GM12872 (cell line): ENCODE measurements around the gene DCP2.

Experiments
- CTCF ChIP-seq: IDR thresholded peaks from 3 replicates; pipeline ENCODE4 v1.5.1; 2011; ENCODE audit warnings: low read depth, mild to moderate bottlenecking, low read length, moderate library complexity; ENCODE audit not compliant: insufficient read depth

The DCP2 gene

DNA sequence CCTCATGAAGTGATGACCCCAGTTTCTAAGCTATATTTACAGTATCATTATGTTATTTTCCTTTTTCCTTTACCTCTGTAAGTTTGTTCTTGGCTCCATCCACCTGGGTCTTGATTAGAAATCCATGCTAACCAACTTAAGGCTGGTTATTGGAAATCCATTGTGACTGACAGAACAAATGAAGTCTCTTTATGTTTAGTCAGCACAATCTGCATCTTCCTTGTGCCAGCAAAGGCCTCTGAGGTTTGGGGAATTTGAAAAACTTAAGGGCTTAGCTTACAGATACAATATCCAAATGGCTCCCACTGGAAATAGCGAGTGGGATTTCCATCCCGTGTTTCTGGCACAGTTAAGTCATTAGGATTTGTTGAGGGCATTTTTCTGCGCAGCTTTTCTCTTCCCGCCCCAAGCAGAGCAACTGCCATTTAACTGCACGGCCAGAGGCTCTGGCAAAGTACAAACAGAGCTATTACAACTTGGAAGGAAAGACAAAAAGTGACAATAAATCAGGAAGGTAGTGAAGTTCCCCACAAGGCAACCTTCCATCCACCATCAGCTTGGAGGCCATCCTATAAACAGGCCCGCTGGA lies 64.2 kb downstream of the DCP2 start:
- no peak for TF ChIP-seq CTCF

- TF ChIP-seq CTCF: no peak
These were observed 66.1 kb downstream of the DCP2 start for GRCh38 chr5:113042491-113043243.

DNA sequence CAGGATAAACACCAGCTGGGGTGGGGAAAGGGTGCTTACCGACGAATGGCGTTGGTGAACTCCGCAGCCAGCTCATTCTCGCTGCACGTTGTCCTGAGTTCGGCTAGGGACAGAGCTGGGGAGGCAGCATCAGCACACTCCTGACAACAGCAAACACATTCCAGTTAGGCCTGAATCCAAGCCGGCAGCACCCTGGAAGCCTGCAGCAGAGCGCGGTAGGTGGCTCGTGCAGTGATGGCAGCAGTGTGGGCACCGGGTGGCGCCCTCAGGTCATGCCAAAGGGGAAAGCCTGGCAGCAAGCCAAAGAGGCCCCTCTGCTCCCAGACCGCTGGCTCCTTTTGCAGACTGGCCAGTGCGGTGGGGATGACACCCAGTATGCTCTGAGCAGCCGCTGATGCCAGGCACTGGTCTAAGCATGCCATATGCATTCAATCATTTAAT lies 66.9 kb downstream of the DCP2 start:
- peak; percentile 44; the same call in 2 of the 3 replicates for TF ChIP-seq CTCF

GRCh38 chr5:113044776-113045465 lies 68.3 kb downstream of the DCP2 start:
- no peak for TF ChIP-seq CTCF

GRCh38 chr5:113047234-113047633 lies 70.6 kb downstream of the DCP2 start:
- TF ChIP-seq CTCF: no peak

DNA sequence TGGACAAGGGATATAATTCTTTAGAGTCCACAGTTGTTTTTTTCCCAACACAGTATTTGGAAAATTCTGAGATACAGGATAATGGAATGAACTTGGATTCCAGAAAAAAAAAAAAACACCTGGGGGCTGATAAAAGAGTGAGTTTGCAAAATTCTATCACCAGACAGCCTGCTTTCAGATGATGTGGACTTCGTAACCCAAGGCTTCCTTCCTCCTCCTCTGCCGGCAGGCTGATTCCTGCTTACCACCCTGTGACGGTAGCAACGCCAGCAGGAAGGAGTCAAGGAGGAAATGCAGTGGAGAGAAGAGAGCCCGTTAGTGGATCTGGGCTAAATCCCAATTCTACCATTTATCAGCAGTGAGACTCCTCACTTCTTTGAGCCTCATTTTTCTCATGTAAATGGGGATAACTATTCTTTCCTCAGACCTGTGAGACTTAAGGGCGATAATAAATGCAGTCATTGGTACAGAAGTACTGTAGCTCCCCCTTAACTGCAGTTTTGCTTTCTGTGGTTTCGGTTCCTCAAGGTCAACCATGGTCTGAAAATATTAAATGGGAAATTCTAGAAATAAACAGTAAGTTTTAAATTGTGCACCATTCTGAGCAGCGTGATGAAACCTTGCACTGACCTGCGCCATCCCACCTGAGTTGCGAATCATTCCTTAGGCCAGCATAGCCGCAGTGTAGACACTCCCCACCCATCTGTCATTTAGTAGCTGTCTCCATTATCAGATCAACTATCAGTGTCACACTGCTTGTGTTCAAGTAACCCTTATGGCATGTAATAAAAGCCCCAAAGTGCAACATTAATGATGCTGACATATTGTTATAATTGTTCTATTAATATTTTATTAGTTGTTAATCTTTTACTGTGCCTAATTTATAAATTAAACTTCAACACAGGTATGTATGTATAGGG lies 71.4 kb downstream of the DCP2 start:
- no peak for TF ChIP-seq CTCF

DNA sequence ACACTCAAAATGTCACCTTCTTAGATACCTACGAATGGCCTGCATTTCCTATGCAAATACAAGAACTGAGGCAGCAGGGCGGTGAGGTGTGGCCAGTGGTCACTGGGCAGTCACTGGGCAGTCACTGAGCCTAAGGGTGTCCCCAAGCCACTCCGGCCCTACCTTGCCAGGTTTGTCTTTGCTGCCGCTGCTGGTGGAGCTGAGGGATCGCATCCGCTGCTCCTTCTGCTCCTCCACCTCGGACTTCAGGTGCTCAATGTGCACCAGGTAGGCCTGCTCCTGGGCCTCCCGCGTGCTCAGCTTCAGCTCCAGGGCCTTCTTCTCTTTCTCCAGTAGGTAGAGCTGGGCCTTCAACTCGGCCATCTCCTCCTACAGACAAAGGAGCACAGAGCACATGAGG lies 72.3 kb downstream of the DCP2 start:
- TF ChIP-seq CTCF: no peak
